Stimulated activated CD8-positive, alpha-beta memory T cell treated with anti-CD3 and anti-CD28 coated beads, Interleukin-15, amount 100 ng/mL, for 24 hours (primary cell): Measurements from ENCODE around the gene GIT2.

ENCODE experiments used
- DNase-seq: peaks from one replicate; pipeline ENCODE4 v3.0.0-alpha.2; 2020; ENCODE audit warnings: low read depth

The GIT2 gene

GRCh38 chr12:109968801-109969200, 27.4 kb downstream of the GIT2 start:
- DNase-seq = no peak

- DNase-seq = no peak
These were observed 28.1 kb downstream of the GIT2 start for GRCh38 chr12:109968032-109968420.

GRCh38 chr12:109967383-109968031, 28.7 kb downstream of the GIT2 start:
- no peak for DNase-seq

GRCh38 chr12:109966546-109966945, 29.6 kb downstream of the GIT2 start:
- DNase-seq = no peak

GRCh38 chr12:109963743-109964429, 32.3 kb downstream of the GIT2 start:
- DNase-seq = no peak

GRCh38 chr12:109963330-109963729, 32.8 kb downstream of the GIT2 start:
- DNase-seq = no peak

GRCh38 chr12:109962398-109962797, 33.8 kb downstream of the GIT2 start:
- DNase-seq = no peak

GRCh38 chr12:109961612-109962011, 34.6 kb downstream of the GIT2 start:
- no peak for DNase-seq

GRCh38 chr12:109961201-109961600, 35.0 kb downstream of the GIT2 start:
- no peak for DNase-seq

- no peak for DNase-seq
These were observed 36.6 kb downstream of the GIT2 start for GRCh38 chr12:109959411-109960093.

- no peak for DNase-seq
These were observed 37.8 kb downstream of the GIT2 start for GRCh38 chr12:109958374-109958773.

GRCh38 chr12:109953656-109954055, 42.5 kb downstream of the GIT2 start:
- no peak for DNase-seq

GRCh38 chr12:109952873-109953272, 43.3 kb downstream of the GIT2 start:
- no peak for DNase-seq

GRCh38 chr12:109952160-109952858, 43.9 kb downstream of the GIT2 start:
- no peak for DNase-seq

GRCh38 chr12:109951751-109952150, 44.4 kb downstream of the GIT2 start:
- no peak for DNase-seq

GRCh38 chr12:109951136-109951535, 45.0 kb downstream of the GIT2 start:
- no peak for DNase-seq

- DNase-seq = no peak
These were observed 45.5 kb downstream of the GIT2 start for GRCh38 chr12:109950625-109951024.

GRCh38 chr12:109949089-109949488, 47.1 kb downstream of the GIT2 start:
- no peak for DNase-seq

GRCh38 chr12:109948368-109948767, 47.8 kb downstream of the GIT2 start:
- DNase-seq = no peak

GRCh38 chr12:109947521-109947920, 48.6 kb downstream of the GIT2 start:
- no peak for DNase-seq

GRCh38 chr12:109946913-109947312, 49.3 kb downstream of the GIT2 start:
- DNase-seq = no peak

- no peak for DNase-seq
These were observed 49.7 kb downstream of the GIT2 start for GRCh38 chr12:109946505-109946904.
